PFSK-1 (cell line): Measurements from ENCODE around the gene EVI5L.

ENCODE experiments used
- FOXP2 ChIP-seq: optimal IDR thresholded peaks from 2 replicates; pipeline ENCODE3; 2011; ENCODE audit warnings: borderline replicate concordance, control low read depth, inconsistent platforms; ENCODE audit not compliant: insufficient read depth; ENCODE audit errors: extremely low read length, extremely low read depth
- POLR2AphosphoS5 ChIP-seq: IDR thresholded peaks from 2 replicates; pipeline ENCODE4 v1.6.1; 2012; ENCODE audit warnings: low read depth, mild to moderate bottlenecking, control low read depth, low read length, moderate library complexity
- SIN3A ChIP-seq: IDR thresholded peaks from 2 replicates; pipeline ENCODE4 v1.6.1; 2012; ENCODE audit warnings: mild to moderate bottlenecking, low read length, moderate library complexity, borderline replicate concordance; ENCODE audit not compliant: insufficient read depth
- TAF1 ChIP-seq: IDR thresholded peaks from 2 replicates; pipeline ENCODE4 v1.6.1; 2012; ENCODE audit warnings: low read length, control low read depth, borderline replicate concordance; ENCODE audit not compliant: insufficient read depth
- TF ChIP-seq, protein P1 (sequence below), 2 experiments: IDR thresholded peaks; 2 replicates each; pipeline versions ENCODE4 v1.6.1 to v1.8.0; 2011 to 2012; ENCODE audit warnings: low read depth in 2 of 2, low read length in 2 of 2, control low read depth in 1 of 2, inconsistent platforms in 1 of 2, mild to moderate bottlenecking in 1 of 2, moderate library complexity in 1 of 2; ENCODE audit not compliant: insufficient read depth in 1 of 2

Gene EVI5L

DNA sequence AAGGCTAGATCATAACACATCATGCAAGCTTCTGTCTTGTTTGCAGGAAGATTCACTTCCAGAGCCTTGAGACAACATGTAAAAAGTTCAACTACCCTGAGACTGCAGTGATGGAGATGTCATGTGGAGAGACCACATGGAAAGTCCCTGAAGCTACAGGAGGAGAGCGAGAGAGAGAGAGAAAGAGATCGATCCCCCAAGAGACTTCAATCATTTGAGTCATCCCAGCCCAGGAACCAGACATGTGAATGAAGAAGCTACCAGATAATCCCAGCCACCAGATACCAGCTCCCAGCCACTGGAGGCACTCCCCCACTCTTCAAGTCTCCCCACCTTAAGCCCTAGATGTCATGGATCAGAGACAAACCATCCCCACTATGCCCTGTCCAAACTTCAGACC, 10.7 kb upstream of the EVI5L start:
- TF ChIP-seq SIN3A (no peak), POLR2AphosphoS5 (no peak), TAF1 (no peak), FOXP2 (no peak)
- TF ChIP-seq, protein P1, sequence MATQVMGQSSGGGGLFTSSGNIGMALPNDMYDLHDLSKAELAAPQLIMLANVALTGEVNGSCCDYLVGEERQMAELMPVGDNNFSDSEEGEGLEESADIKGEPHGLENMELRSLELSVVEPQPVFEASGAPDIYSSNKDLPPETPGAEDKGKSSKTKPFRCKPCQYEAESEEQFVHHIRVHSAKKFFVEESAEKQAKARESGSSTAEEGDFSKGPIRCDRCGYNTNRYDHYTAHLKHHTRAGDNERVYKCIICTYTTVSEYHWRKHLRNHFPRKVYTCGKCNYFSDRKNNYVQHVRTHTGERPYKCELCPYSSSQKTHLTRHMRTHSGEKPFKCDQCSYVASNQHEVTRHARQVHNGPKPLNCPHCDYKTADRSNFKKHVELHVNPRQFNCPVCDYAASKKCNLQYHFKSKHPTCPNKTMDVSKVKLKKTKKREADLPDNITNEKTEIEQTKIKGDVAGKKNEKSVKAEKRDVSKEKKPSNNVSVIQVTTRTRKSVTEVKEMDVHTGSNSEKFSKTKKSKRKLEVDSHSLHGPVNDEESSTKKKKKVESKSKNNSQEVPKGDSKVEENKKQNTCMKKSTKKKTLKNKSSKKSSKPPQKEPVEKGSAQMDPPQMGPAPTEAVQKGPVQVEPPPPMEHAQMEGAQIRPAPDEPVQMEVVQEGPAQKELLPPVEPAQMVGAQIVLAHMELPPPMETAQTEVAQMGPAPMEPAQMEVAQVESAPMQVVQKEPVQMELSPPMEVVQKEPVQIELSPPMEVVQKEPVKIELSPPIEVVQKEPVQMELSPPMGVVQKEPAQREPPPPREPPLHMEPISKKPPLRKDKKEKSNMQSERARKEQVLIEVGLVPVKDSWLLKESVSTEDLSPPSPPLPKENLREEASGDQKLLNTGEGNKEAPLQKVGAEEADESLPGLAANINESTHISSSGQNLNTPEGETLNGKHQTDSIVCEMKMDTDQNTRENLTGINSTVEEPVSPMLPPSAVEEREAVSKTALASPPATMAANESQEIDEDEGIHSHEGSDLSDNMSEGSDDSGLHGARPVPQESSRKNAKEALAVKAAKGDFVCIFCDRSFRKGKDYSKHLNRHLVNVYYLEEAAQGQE (IDR thresholded peaks at IDR 0.05; ENCODE audit: insufficient read depth in 1 of 2, low read depth in 2 of 2, low read length in 2 of 2), result no peak

DNA sequence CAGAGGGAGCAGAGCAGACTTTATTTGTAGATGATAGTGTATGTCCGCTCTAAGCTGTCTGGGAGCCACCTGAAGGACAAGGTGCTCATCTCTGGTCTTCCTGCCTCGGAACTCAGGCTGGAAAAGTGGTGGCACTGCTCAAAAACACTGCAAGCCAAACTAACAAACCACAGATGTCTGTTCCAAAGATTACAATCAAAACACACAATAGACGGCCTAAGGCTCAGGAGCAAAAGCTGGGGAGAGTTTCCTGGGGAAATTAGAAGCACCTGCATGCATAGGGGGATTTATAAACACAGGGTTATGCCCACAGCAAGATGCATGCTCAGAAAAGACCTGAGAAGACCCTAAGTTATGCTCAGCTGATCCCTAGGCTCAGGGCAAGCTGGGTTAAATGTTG, 9.4 kb upstream of the EVI5L start:
- no peak for TF ChIP-seq SIN3A
- TF ChIP-seq, protein P1 (IDR thresholded peaks at IDR 0.05; ENCODE audit: insufficient read depth in 1 of 2, low read depth in 2 of 2, low read length in 2 of 2), result no peak
- no peak for TF ChIP-seq POLR2AphosphoS5
- no peak for TF ChIP-seq FOXP2
- no peak for TF ChIP-seq TAF1

DNA sequence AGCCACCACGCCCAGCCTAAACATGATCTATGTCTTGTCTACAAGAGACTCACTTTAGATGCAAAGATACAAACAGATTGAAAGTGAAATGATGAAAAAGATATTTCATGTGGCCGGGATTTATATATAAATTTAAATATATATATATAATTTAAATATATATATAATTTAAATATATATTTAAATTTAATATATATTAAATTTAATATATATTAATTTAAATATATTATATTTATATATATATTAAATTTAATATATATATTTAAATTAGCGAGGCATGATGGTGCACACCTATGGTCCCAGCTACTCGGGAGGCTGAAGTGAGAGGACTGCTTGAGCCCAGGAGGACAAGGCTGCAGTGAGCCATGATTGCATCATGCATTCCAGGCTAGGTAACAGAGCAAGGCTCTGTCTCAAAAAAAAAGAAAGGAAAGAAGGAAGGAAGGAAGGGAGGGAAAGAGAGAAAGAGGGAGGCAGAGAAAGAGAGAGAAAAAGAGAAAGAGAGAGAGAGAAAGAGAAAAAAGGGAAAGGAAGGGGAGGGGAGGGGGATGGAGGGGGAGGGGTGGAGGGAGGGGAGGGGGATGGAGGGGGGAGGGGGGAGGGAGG, 7.0 kb upstream of the EVI5L start:
- TF ChIP-seq POLR2AphosphoS5 (no peak), SIN3A (no peak), TAF1 (no peak), FOXP2 (no peak)
- TF ChIP-seq, protein P1 (IDR thresholded peaks at IDR 0.05; ENCODE audit: insufficient read depth in 1 of 2, low read depth in 2 of 2, low read length in 2 of 2), result no peak

DNA sequence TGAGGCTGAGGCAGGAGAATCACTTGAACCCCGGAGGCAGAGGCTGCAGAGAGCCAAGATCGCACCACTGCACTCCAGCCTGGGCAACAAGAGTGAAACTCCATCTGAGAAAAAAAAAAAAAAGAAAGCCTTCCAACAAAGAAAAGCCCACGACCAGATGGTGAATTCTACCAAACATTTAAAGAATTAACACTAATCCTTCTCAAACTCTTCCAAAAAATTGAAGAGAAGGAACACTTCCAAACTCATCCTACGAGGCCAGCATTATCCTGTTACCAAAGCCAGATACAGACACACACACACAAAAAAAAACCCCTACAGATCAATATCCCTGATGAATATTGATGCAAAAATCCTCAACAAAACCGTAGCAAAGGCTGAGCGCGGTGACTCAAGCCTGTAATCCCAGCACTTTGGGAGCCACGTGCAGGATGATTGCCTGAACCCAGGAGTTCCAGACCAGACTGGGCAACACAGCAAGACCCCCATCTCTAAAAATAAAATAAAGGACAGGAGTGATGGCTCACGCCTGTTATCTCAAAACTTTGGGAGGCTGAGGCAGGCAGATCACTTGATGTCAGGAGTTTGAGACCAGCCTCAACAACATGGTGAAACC, 6.2 kb upstream of the EVI5L start:
- TF ChIP-seq SIN3A, result no peak
- TF ChIP-seq POLR2AphosphoS5, result no peak
- no peak for TF ChIP-seq FOXP2
- no peak for TF ChIP-seq TAF1
- TF ChIP-seq, protein P1 (IDR thresholded peaks at IDR 0.05; ENCODE audit: insufficient read depth in 1 of 2, low read depth in 2 of 2, low read length in 2 of 2), result no peak
